Ovary (tissue), 9 donors: ENCODE data around the gene SLC22A23. TPM values are rescaled to one million over a fixed set of nuclear protein-coding genes. Genes with fewer than 3 reads are reported as not detected.
"Not testable (repeated sequence)": the region's sequence is repeated elsewhere in the genome, so short reads cannot be mapped to it uniquely, and the experiment has no call there.

Experiments
- DNase-seq, 5 donors: peaks; one replicate each; pipeline ENCODE4 v3.0.0-alpha.2; 2019 to 2020
- H3K27ac ChIP-seq, 2 donors: fragments of 200-600 bp; one replicate each; pipeline versions ENCODE4 v1.5.1 to v1.8.0; 2019 to 2022
- H3K27me3 ChIP-seq: fragments of 200-600 bp; one replicate; pipeline ENCODE4 v1.8.0; 2022
- H3K36me3 ChIP-seq: fragments of 200-600 bp; sonication (generic); one replicate; pipeline ENCODE4 v1.5.1; 2019
- H3K4me1 ChIP-seq: one replicate; pipeline ENCODE4 v1.8.1; 2013; ENCODE audit warnings: mild to moderate bottlenecking, moderate library complexity; ENCODE audit not compliant: insufficient read depth
- H3K4me3 ChIP-seq: fragments of 200-600 bp; sonication (generic); one replicate; pipeline ENCODE4 v1.5.1; 2017
- H3K9me3 ChIP-seq, 2 donors: fragments of 200-600 bp in 1 of 2; sonication (generic) in 1 of 2; one replicate each; pipeline versions ENCODE4 v1.5.1 to v1.8.1; 2013 to 2019; ENCODE audit warnings: mild to moderate bottlenecking in 1 of 2, moderate library complexity in 1 of 2
- EP300 ChIP-seq: sonication (generic); formaldehyde crosslinking; IDR thresholded peaks from one replicate; pipeline ENCODE4 v1.6.1; 2017; ENCODE audit warnings: antibody characterized with exemption
- POLR2A ChIP-seq: fragments of 450-650 bp; IDR thresholded peaks from one replicate; pipeline ENCODE4 v1.6.1; 2017; ENCODE audit warnings: antibody characterized with exemption, mild to moderate bottlenecking, moderate library complexity
- WGBS, 3 donors: extraction: QIAGEN DNeasy Blood & Tissue Kit in 1 of 3; methylation state at CpG; one replicate each; pipeline versions ENCODE4 v1.1.5 to v1.1.7; 2013 to 2017; 5-methylcytosine and 5-hydroxymethylcytosine counted together
- intact Hi-C, 4 donors: fragments of 100-400 bp; cut with DNase I; formaldehyde crosslinking; loops; one replicate each; pipeline versions ENCODE4 v1.11.0 to v1.15.1; 2022 to 2023
- polyA plus RNA-seq, 2 donors: library from polyadenylated mRNA; stranded (reverse); fragments of 200-250 nt in 1 of 2; fragments of 350-450 nt in 1 of 2; fragmentation: Illumina TruSeq in 1 of 2; extraction: RNeasy Lipid Tissue Mini Kit (QIAGEN cat#74804) in 1 of 2; gene quantifications; one replicate each; pipeline ENCODE4 v1.2.3, GENCODE V29; 2013 to 2014
- total RNA-seq, 7 donors: library from RNA; depleted of rRNA in 2 of 7; stranded (reverse); fragments of >200 nt in 2 of 7; fragmentation: NEBNext Ultra II Directional in 3 of 7; extraction: Animal tissue kit (Norgen Biotek cat#: 25700) in 3 of 7; gene quantifications; one replicate each; pipeline versions ENCODE4 v1.1.0 to v1.2.4, GENCODE V29; 2016 to 2023
- TF ChIP-seq, protein P1 (sequence below), 3 donors: fragments of 450-650 bp in 2 of 3; fragments of 200-600 bp in 1 of 3; IDR thresholded peaks; one replicate each; pipeline versions ENCODE4 v1.5.1 to v1.8.0; 2016 to 2022; ENCODE audit warnings: antibody characterized with exemption in 3 of 3, mild to moderate bottlenecking in 1 of 3
- donor health status: DM: no; HTN: no; CAD: no; lungs with moderate emphysema.
- donor health status: DM: no; HTN: no; CAD: no.
- donor health status: Bipolar disorder and iron deficiency.
- donor health status: DM: yes; HTN: yes; CAD: no.
- donor health status: DM: no; HTN: no; CAD: no.
- donor health status: DM: yes; HTN: yes; CAD: no.

SLC22A23 gene
- total and polyA plus RNA-seq, 9 donors: 2.3 to 31.0 (median 5.2) TPM

DNA sequence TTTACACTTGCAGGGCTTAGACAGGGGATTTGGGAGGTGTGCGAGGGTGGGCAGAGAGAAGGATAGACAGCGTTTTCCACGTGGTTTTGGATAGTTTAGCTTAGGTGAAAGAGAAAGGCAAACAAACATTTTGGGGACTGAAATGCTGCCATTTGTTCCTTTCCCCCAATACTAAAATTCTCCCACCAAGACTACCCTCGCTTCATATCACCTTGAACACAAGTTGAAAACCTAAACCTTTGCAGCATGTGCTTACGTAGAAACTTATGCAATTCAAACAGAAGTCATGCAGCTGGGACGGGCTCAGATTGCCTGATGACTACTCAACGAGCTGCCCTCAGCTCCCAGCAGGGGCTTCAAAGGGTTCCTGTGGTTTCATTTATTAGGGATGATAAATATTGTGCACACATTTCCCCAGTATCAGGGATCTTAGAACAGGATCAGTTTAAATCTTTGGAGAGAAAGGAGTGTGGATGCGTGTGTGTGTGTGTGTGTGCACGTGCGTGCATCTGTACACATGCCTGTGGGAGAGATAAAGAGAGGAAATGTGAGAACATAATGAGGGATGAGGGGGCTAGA lies 77.3 kb downstream of the SLC22A23 start:
- no peaks in the 10 kb centered on the region for H3K4me1 ChIP-seq
- DNase-seq: no peak
- TF ChIP-seq EP300: no peak
- TF ChIP-seq POLR2A: no peak
- TF ChIP-seq, protein P1, sequence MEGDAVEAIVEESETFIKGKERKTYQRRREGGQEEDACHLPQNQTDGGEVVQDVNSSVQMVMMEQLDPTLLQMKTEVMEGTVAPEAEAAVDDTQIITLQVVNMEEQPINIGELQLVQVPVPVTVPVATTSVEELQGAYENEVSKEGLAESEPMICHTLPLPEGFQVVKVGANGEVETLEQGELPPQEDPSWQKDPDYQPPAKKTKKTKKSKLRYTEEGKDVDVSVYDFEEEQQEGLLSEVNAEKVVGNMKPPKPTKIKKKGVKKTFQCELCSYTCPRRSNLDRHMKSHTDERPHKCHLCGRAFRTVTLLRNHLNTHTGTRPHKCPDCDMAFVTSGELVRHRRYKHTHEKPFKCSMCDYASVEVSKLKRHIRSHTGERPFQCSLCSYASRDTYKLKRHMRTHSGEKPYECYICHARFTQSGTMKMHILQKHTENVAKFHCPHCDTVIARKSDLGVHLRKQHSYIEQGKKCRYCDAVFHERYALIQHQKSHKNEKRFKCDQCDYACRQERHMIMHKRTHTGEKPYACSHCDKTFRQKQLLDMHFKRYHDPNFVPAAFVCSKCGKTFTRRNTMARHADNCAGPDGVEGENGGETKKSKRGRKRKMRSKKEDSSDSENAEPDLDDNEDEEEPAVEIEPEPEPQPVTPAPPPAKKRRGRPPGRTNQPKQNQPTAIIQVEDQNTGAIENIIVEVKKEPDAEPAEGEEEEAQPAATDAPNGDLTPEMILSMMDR (IDR thresholded peaks at IDR 0.05): no peak

DNA sequence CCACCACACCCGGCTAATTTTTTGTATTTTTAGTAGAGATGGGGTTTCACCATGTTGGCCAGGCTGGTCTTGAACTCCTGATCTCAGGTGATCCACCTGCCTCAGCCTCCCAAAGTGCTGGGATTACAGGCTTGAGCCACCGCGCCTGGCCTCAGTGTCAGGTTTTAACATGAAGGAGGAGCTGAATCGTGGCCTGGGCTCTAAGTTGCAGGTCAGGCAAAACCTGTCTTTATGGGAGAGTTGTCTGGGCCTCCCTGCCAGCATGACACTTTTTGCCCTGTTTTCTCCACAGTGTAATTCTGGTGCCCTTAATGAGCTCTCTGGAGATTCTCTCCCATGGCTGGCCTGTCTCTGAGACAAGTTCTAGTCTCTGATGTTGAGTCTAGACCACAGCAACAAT lies 78.0 kb downstream of the SLC22A23 start:
- H3K36me3 ChIP-seq, H3K9me3 ChIP-seq, intact Hi-C loops, H3K4me3 ChIP-seq, H3K27ac ChIP-seq, H3K27me3 ChIP-seq, H3K4me1 ChIP-seq, DNase-seq: not testable (repeated sequence)
- 69 to 94% (median 93%) methylated on average over 4 of the region's 4 CpGs for WGBS, 3 donors

More for the DNA sequence above, 77.3 kb downstream of the SLC22A23 start:
- H3K36me3 ChIP-seq: no peaks in the 10 kb centered on the region
- 33 to 56% (median 41%) methylated on average over 10 of the region's 10 CpGs for WGBS, 3 donors
- H3K27ac ChIP-seq: no peak overlapping the region
- no peak overlapping the region for H3K4me3 ChIP-seq
- intact Hi-C loops: no loop called here
- H3K9me3 ChIP-seq: no peaks in the 10 kb centered on the region
- no peaks in the 10 kb centered on the region for H3K27me3 ChIP-seq

DNA sequence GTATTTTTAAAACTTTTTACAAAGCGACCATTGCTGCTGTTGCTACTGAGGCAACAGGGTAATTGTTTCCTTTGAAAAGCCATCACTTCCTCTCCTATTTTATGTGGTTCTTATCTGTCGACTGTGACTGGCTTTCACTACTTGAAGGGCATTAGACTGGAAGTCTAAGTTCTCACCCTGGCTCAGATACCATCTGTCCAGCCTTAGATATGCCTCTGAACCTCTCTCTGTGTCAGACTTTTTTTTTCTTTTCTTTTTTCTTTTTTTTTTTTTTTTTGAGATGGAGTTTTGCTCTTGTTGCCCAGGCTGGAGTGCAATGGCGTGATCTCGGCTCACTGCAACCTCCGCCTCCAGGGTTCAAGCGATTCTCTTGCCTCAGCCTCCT lies 78.5 kb downstream of the SLC22A23 start:
- 91 to 95% (median 92%) methylated on average over 6 of the region's 6 CpGs for WGBS, 3 donors
- H3K27me3 ChIP-seq, H3K4me3 ChIP-seq, H3K4me1 ChIP-seq, intact Hi-C loops, H3K27ac ChIP-seq, DNase-seq, H3K9me3 ChIP-seq, H3K36me3 ChIP-seq: not testable (repeated sequence)

DNA sequence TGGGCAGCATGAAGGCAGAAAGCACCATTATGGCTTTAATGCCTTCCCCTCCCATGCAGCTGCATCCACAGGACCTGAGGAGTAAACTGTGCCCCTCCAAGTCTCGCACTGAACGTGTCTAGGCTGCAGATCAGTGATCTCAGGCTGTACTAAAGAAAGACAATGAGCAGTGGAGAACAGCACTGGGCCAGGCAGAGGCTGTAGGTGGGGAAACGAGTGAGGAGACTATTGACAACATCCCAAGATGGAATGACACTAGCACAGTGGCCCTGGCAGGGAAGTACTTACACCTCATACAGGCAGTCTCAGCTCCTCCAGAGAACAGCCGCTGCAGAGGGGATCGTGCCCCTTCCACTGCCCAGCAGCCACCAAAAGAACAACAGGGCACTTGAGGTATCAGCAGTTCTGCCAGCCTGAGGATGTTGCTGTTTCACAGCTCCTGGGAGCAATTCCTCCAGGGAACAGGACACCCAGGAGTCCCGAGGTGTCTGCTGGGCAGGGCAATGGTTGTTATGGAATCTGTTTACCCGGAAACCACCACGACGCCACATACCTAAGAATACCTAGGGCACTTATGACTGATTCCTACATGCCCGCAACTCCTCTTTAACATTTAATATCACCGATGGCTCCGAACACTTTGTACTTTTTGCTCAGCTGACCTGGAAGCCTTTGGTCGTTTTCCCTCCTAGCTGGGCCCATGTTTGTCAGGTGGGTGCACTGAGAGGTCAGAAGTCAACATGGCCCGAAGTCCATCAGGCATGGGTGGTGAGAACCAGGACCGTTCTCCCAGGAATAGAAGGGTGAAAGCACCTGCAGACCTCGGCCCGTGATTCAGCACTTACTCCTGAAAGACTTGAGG lies 79.1 kb downstream of the SLC22A23 start:
- Histone ChIP-seq H3K4me1 (no peaks in the 10 kb centered on the region), H3K4me3 (no peak overlapping the region), H3K27ac (no peak overlapping the region), H3K36me3 (no peaks in the 10 kb centered on the region), H3K9me3 (no peaks in the 10 kb centered on the region), H3K27me3 (no peaks in the 10 kb centered on the region)
- DNase-seq: no peak
- TF ChIP-seq POLR2A (no peak), EP300 (no peak)
- TF ChIP-seq, protein P1 (IDR thresholded peaks at IDR 0.05): no peak
- WGBS, 3 donors: 89 to 93% (median 89%) methylated on average over 17 of the region's 17 CpGs
- intact Hi-C loops: no loop called here

DNA sequence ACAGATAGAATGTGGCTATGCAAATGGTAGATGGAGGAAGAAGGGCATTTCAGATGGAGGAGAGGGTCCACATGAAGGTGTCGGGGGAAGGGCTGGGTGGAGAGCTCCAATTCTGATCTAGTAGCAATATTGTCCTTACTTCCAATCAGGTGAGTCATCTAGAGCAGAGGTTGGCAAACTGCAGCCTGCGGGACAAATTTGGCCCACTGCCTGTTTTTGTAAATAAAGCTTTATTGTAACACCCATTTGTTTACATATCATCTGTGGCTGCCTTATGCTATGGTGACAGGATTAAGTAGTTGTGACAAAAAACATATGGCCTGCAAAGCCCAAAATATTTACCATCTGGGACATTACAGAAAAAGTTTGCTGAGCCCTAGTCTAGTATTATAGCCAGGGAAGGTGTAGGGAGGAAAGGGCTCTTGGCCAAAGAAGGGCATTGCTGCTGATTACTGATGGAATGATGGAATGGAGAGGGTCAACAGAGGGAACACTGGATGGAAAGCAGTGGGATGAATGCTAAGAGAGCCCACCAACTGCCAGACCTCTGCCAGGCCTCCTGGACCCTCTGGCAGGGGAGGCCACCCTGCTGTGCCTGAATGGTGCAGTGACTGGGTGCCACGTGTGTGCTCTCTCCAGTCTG lies 79.8 kb downstream of the SLC22A23 start:
- H3K9me3 ChIP-seq: no peaks in the 10 kb centered on the region
- intact Hi-C loops: no loop called here
- no peaks in the 10 kb centered on the region for H3K27me3 ChIP-seq
- 84 to 96% (median 92%) methylated on average over 3 of the region's 3 CpGs for WGBS, 3 donors
- no peak for DNase-seq
- no peak overlapping the region for H3K4me3 ChIP-seq
- H3K4me1 ChIP-seq: no peaks in the 10 kb centered on the region
- TF ChIP-seq EP300 (no peak), POLR2A (no peak)
- TF ChIP-seq, protein P1 (IDR thresholded peaks at IDR 0.05): no peak
- H3K27ac ChIP-seq: no peak overlapping the region
- no peaks in the 10 kb centered on the region for H3K36me3 ChIP-seq
